SHP77 (cell line): ENCODE measurements around the gene PHC3.
"Not testable (repeated sequence)": the region's sequence is repeated elsewhere in the genome, so short reads cannot be mapped to it uniquely, and the experiment has no call there.

Experiments used
- DNase-seq, 2 experiments: peaks; one replicate each; lab custom pipeline; 2025; lab: John Stamatoyannopoulos, UW

The PHC3 gene

DNA sequence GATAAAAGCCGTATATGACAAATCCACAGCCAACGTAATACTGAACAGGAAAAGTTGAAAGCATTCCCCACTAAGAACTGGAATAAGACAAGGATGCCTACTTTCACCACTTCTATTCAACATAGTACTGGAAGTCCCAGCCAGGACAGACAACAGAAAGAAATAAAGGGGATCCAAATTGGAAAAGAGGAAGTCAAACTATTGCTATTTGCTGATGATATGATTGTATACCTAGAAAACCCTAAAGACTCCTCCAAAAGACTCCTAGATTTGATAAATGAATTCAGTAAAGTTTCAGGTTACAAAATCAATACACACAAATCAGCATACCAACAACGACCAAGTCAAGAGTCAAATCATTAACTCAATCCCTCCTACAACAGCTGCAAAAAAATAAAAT is 14.2 kb upstream of the PHC3 start:
- DNase-seq, result not testable (repeated sequence)

GRCh38 chr3:170189398-170190256 is 8.1 kb upstream of the PHC3 start:
- no peak for DNase-seq

GRCh38 chr3:170180079-170180907 is 1.2 kb downstream of the PHC3 start:
- DNase-seq, result no peak

DNA sequence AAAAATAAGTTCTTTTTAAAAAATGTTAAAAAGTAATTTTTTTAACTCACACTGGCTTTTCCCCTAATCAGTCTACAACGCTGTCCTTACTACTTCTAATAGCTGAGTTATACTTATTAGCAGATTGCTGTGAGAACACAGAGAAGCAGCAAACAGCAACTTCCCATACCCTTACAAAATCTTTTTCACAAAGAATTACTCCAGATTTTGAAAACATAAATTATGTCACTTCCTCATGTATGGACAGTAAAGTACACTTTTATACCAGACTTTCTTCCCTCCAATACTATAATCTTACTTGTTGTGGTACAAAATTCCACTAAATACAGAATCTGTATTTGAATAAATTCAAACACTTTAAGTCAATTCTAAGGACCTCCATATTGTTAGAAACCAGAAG is 2.1 kb downstream of the PHC3 start:
- DNase-seq, result no peak

GRCh38 chr3:170178651-170179050 is 2.9 kb downstream of the PHC3 start:
- DNase-seq, result no peak

DNA sequence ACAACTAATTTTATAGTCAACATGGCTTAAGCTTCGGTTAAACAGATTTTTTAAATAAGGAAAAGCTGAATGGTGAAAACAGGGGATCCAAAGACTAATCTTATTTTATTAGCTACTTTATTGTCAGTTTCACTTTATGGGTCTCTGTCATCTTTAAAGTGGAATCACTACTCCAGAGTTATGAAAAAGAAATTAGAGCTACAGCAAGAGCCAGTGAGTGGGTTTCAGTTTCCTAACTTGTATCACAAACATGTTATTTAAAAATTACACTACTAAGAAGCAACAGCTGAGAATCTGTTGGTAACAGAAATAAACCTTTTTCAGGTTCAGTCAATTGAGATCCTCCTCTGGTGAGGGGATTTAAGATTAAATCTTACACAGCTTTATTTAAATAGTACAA is 10.0 kb downstream of the PHC3 start:
- no peak for DNase-seq

GRCh38 chr3:170164717-170165116 is 16.8 kb downstream of the PHC3 start:
- no peak for DNase-seq

- no peak for DNase-seq
Observed at GRCh38 chr3:170163956-170164645, 17.4 kb downstream of the PHC3 start.

DNA sequence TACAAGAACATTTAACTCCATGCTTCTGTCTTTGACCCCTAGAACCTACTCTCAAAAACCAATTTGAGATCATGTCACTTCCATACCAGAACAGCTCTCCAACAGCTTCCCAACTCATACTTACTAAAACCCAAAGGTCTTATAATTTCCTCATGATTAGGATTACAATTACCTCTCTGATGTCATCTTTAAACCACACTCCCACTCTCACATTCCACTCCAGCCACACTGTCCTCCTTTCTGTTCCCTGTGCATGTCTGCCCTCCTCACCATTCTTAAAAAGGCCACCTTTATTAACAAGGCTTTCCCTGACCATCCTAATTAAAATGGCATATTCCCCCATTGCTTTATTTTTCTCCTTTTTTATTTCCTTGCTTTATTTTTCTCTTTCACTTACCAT is 18.9 kb downstream of the PHC3 start:
- DNase-seq, result no peak

GRCh38 chr3:170162052-170162451 is 19.5 kb downstream of the PHC3 start:
- no peak for DNase-seq

GRCh38 chr3:170159933-170160332 is 21.6 kb downstream of the PHC3 start:
- no peak for DNase-seq

DNA sequence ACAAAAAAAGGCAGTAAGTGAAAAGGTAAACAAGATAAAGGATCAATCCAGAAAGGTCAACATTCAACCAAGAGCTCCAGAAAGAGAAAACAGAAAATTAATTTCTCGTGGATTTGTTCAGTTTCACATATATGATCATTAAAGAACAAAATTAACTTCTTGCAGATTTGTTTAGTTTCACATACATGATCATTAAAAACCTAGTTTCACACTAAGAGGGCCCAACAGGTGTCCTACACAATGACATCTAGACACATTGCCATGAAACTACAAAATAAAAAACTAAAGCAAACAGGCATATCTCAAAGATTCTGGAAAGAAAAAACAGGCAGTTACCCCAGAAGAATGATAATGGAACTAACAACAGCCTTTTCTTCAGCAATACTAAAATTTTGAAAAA is 22.1 kb downstream of the PHC3 start:
- no peak for DNase-seq

DNA sequence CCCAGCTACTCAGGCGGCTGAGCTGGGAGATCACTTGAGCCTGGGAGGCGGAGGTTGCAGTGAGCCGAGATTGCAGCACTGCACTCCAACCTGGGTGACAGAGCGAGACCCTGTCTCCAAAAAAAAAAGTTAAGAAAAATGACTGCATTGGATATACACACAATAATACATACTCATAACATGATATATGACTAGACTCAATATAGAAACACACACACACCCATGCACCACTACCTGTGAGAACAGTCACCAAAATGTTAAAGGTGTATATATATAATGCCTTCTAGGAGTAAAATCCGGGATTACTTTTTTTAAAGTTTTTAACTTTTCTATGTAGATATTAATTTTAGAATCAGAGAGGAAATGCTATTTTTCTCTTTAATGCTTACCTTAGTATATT is 25.9 kb downstream of the PHC3 start:
- no peak for DNase-seq

DNA sequence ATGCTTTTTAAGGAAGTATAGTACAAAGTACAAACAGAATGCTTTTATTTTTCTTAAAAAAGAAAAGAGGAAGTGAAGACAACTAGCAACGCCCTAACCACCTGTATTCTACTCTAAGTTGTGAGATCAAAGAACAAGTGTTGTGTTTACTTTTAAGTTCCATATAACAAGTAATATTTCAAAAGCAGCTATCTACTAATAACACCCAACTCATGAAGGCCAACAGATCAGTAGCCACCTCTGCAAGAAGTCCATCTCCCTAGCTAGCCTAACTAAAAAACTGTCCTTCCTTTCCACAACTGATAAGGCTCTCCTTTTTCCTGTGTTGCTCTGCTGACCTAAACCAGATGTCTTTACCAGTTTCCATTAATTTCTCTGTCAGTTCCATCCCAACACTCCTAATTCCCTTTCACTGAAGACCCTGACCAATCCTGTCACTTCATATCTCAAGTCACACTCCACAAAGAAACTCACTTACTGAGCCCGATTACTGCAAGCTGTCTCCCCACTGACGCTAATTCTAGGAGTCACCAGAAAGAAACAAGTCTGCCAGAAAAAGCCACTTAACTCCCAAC is 26.9 kb downstream of the PHC3 start:
- DNase-seq, result no peak

GRCh38 chr3:170154084-170154483 is 27.4 kb downstream of the PHC3 start:
- DNase-seq, result no peak

DNA sequence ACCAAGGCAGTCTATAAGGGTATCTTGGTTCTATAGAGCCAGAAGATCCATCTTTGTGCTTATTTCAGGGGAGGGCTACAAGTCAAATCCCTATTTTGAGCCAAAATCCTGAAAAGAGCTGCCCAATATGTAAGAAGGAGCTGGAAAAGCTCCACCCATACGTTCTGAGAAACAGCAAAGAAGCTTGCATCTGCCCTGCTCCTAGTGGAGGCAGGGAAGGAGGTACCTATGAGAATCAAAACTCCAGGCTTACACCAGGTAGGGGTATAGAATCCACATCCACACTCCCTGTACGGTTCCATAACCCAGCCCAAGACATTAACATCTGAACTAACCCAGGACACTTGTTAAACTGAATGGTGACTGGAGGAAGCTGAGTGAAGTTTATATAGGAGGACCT is 30.0 kb downstream of the PHC3 start:
- DNase-seq, result no peak

DNA sequence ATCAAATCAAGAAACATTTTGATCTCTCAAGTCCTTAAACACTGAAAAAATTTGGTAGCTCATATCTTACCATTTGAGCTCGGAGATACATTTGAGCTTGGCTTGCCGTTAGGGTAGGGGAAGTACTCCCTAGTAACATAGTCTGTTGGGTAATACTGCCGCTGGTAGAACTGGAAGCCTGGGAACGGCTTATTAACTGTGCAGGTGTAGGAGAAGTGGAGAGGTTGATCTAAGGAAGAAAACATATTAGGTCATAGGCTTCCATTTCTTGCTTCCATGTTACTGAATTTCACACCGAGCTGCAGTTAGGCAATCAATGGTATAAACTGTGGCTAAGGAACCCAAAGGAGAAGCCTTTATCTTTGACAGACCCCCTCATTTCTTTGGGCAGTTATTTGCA is 32.5 kb downstream of the PHC3 start:
- DNase-seq, result no peak

DNA sequence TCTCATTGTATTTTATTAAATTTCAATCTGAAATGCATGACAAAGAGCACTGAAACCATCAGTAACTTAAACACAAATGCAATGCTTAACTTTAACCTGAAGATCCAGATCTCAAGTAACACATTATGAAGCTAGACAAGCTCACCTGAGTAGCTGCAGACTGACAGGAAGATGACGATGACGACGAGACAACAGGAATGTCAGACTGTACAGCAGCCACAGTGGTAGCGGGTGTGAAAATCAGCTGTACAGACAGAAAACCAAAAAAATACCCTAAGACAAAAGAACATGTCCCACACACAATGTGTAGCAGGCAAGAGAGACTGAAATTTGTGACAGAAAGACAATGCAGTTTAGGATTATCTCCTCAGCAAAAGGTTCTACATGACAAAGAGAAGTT is 36.3 kb downstream of the PHC3 start:
- DNase-seq, result no peak

DNA sequence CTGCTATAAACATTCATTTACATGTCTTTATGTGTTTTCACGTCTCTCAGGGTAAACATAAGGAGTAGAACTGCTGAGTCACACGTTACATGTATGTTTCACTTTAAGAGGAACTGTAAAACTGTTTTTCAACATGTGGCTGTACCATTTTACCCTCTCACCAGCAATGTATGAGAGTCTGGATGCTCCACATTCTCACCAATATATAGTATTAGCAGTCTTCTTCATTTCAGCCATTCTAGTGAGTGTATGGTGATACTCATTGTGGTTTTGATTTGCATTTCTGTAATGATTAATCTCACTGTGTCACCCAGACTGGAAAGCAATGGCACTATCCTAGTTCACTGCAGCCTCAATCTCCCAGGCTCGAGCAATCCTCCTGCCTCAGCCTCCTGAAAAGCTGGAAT is 37.1 kb downstream of the PHC3 start:
- DNase-seq, result no peak

- DNase-seq, result no peak
Observed at GRCh38 chr3:170142373-170142772, 39.2 kb downstream of the PHC3 start.

DNA sequence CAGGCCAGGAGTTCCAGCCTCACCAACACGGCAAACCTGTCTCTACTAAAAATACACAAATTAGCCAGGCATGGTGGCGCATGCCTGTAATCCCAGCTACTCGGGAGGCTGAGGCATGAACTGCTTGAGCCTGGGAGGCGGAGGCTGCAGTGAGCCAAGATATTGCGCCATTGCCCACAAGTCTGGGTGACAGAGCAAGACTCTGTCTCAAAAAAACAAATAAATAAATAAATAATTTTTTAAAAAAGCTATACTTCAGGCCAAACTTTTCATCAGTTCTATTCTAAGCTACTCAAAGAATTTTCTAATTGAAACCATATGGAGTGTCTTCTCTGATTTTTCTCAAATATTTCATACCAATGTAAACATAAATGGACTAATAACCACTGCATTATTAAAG is 43.5 kb downstream of the PHC3 start:
- no peak for DNase-seq

DNA sequence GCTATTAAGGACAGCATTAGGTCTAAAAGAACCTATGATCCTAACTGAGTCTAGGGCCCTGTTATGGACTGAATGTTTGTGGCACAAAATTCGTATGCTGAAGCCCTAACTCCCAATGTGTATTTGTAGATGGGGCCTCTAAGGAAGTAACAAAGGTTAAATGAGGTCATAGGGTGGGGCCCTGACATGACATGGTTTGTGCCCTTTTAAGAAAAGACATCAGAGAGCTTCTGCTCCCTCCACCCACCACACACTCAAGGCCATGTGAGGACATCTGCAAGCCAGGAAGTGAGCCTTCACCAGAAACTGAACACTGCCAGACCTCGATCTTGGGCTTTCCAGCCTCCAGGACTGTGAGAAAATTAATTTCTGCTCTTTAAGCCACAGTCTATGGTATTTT is 49.2 kb downstream of the PHC3 start:
- no peak for DNase-seq
